GM10266 (cell line): Measurements from ENCODE around the gene AP1B1.

Source experiments
- DNase-seq: peaks from one replicate; pipeline ENCODE4 v3.0.0; 2012; ENCODE audit errors: extremely low spot score
- TF ChIP-seq, protein P1 (sequence below): IDR thresholded peaks from 2 replicates; pipeline ENCODE4 v1.5.1; 2012; ENCODE audit warnings: mild to moderate bottlenecking, low read depth; ENCODE audit not compliant: control insufficient read depth, insufficient read depth; ENCODE audit errors: missing control alignments

The AP1B1 gene

GRCh38 chr22:29330291-29330690, 58.1 kb downstream of the AP1B1 start:
- no peak for DNase-seq
- TF ChIP-seq, protein P1, sequence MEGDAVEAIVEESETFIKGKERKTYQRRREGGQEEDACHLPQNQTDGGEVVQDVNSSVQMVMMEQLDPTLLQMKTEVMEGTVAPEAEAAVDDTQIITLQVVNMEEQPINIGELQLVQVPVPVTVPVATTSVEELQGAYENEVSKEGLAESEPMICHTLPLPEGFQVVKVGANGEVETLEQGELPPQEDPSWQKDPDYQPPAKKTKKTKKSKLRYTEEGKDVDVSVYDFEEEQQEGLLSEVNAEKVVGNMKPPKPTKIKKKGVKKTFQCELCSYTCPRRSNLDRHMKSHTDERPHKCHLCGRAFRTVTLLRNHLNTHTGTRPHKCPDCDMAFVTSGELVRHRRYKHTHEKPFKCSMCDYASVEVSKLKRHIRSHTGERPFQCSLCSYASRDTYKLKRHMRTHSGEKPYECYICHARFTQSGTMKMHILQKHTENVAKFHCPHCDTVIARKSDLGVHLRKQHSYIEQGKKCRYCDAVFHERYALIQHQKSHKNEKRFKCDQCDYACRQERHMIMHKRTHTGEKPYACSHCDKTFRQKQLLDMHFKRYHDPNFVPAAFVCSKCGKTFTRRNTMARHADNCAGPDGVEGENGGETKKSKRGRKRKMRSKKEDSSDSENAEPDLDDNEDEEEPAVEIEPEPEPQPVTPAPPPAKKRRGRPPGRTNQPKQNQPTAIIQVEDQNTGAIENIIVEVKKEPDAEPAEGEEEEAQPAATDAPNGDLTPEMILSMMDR = no peak

DNA sequence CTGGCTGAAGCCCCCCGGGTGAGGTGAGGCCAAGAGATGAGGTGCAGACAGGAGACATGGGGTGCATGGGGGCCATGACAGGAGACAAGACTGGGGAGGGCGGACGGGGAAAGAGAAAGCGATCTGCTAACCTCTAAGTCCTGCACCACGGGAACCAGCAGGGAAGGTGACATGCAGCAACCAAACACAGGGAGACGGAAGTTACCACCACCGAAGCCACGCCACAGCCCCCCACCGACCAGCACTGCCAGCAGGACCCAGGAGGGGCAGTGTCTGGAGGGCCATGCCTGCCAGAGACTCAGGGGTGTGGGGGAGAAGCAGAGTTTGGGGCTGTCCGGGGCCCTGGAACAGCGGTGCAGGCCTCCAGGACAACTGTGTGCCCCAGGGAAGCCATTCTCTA, 58.8 kb downstream of the AP1B1 start:
- no peak for DNase-seq
- TF ChIP-seq, protein P1 = no peak

DNA sequence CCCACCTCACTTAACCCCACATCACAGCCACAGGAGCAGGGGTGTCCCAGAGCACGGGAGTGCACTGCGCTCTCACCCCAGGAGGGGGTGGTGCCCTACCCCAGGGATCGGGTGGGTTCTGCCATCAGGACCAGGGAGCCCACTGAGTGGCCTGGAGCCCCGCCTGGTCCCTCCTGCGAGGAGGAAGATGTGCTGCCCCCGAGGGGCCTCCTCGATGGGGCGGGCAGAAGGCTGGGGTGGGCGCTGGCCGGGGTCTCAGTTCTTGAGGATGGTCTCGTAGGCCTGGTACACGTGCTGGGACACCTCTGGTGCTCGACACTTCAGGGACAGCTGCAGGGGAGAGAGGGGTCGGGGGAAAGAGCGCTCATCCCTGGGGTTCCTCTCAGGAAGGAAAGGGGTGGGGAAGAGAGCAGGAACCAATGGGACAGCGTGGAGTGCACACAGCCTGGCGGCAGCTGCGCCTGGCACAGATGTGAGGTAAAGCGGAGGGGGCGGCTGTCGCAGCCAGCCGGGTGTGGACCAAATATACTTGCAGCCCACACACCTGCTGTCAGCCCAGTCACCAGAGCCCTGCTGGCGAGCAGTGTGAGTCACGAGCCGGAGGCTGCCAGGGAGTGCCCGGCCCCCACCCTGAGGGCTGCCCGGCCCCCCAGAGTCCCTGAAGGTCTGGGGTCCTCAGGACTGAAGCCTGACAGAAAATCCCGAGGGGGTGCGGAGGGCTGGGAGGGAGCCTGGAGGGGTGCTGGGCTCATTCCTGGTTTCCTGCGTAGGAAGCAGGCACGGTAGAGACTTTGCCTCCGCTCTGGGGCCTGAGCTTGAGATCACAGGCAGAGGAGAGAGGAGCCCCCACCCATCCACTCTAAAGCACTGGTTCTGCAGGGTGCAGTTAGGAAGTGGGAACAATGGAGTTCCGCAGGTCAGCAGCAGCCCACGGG, 59.5 kb downstream of the AP1B1 start:
- TF ChIP-seq, protein P1 = no peak
- DNase-seq = no peak

DNA sequence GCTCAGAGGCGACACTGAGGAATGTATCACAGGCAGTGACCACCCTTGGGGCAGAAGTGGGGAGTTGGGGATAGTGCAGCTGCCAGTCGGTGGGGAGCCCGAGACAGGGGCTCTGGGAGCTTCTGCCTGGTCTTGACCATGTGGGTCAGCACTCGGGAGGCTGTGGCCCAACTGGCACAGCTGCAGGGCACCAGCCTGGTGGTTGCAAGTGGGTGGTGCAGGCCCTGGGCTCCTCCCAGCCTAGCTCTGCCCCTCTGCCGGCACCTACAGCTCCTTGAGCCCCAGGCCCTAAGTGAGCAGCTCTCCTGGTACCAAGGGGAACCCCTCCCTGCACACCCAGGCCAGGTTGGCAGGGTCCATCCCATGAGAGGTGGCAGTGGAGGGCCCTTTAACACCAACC, 60.3 kb downstream of the AP1B1 start:
- TF ChIP-seq, protein P1 = no peak
- DNase-seq = no peak

DNA sequence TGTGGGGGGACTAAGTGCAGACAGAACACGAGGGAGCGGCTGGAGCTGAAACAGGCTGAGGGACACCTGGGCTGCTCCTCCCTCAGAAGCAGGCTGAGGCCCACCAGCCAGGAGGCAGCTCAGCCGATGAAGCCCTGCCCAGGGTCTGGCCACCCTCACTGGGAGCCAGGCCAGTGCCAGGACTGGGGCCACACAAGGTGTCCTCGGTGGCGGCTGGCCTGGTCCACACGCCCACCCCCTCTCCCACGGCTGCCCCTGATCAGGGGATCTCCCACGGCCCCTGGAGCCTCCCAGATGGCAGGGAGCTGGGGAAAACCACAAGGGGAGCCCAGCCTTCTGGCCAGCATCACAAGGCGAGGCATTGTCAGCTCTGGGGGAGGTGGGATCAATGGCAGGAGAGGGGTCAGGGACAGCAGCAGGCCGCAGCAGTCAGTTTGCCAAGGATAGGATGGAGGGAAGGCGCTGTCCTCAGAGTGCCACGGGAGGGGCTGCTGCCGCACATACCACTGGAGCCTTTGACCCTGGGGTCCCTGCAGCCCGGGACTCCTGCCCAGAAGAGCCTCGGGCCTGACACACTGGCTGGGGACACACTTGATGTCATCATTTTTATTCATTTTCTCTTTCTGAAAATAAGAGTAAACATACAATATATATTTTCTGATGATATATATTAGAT, 61.1 kb downstream of the AP1B1 start:
- no peak for DNase-seq
- TF ChIP-seq, protein P1 = no peak

DNA sequence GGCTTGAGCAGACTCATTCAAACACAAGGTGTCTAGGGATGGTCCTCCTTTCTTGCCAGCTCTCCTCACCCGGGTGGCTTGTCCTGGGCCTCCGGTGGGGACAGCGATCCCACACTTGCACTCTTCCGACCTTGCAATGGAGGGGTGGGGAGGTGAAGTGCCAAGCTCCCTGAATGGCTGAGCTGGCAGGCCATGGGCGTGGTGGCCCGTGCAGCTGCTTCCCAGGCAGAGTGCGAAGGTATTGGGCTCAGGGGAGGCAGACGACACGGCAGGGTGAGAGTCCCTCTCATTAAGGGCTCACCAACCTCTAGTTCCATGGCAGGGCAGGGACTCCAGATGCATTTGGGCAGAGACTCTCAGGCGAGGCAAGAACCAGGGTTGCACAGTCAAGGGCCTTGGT, 61.9 kb downstream of the AP1B1 start:
- TF ChIP-seq, protein P1 = no peak
- no peak for DNase-seq
